ENCODE measurements around the gene TRPV5. TPM values are rescaled to one million over a fixed set of nuclear protein-coding genes. Genes with fewer than 3 reads are reported as not detected.

The TRPV5 gene
- total and polyA plus RNA-seq, 2 of the 8 experiments (the other 6 are each of a cell fraction or from before 2014, with no cell fraction given): 0.03 TPM; not detected in 1

- Histone ChIP-seq H2AK5ac (ENCODE audit: low read depth, low read length) (no peak overlapping the region), H3K18ac (ENCODE audit: extremely low read depth, low read length) (no peak overlapping the region), H3K9me3 (ENCODE audit: insufficient read depth in 2 of 2, low read depth in 1 of 2, low read length in 1 of 2) (no peaks in the 10 kb centered on the region; a peak in 1 of 4 replicates), H4K91ac (replicated peaks; ENCODE audit: insufficient read length, low read length) (no peak overlapping the region), H3K4me1 (replicated peaks in 1 of 4; ENCODE audit: control insufficient read depth in 3 of 4, insufficient read depth in 4 of 4, low read length in 3 of 4) (peaks cover 0 to 5% (median 1%) of the 10 kb centered on the region in 4 experiments; a peak in 4 of 7 replicates), H3K79me1 (ENCODE audit: low read depth, low read length) (no peaks in the 10 kb centered on the region), H4K5ac (ENCODE audit: insufficient read length, low read depth, low read length) (no peak overlapping the region), H3K27me3 (replicated peaks in 1 of 4; ENCODE audit: control insufficient read depth in 3 of 4, extremely low read depth in 1 of 4, insufficient read depth in 3 of 4, low read length in 3 of 4) (no peaks in the 10 kb centered on the region), H3K23ac (ENCODE audit: insufficient read length) (no peak overlapping the region), H3K9ac (replicated peaks in 1 of 4; ENCODE audit: extremely low read depth in 1 of 4, low read depth in 3 of 4, low read length in 3 of 4) (no peak overlapping the region), H3K56ac (replicated peaks; ENCODE audit: insufficient read length, low read depth, low read length) (no peak overlapping the region), H3K36me3 (ENCODE audit: control insufficient read depth in 2 of 4, insufficient read depth in 4 of 4, low read length in 3 of 4) (no peaks in the 10 kb centered on the region), H2BK5ac (ENCODE audit: low read depth, low read length) (no peak overlapping the region), H3K23me2 (ENCODE audit: low read depth, low read length) (peaks cover 2% of the 10 kb centered on the region; the same call in 1 of the 2 replicates), H3K4ac (replicated peaks; ENCODE audit: insufficient read length, low read depth, low read length) (no peak overlapping the region), H3K4me2 (ENCODE audit: insufficient read depth in 1 of 2, low read depth in 2 of 2, low read length in 2 of 2) (no peak overlapping the region), H2AFZ (ENCODE audit: low read length) (no peak overlapping the region), H3K14ac (ENCODE audit: insufficient read length) (no peak overlapping the region), H2BK120ac (replicated peaks; ENCODE audit: low read depth, low read length) (no peak overlapping the region), H3K79me2 (ENCODE audit: control insufficient read depth in 1 of 2, insufficient read depth in 2 of 2, low read length in 2 of 2) (no peaks in the 10 kb centered on the region), H2BK15ac (ENCODE audit: low read length) (no peak overlapping the region), H4K20me1 (replicated peaks in 1 of 2; ENCODE audit: control insufficient read depth in 1 of 2, insufficient read depth in 2 of 2, low read length in 2 of 2) (no peaks in the 10 kb centered on the region), H3K4me3 (ENCODE audit: extremely low read depth in 1 of 4, insufficient read depth in 2 of 4, low read depth in 3 of 4, low read length in 4 of 4) (no peak overlapping the region), H2BK20ac (ENCODE audit: low read length) (no peak overlapping the region), H4K8ac (ENCODE audit: extremely low read depth, insufficient read depth, low read length) (no peak overlapping the region), H3K27ac (ENCODE audit: low read depth, low read length) (no peak overlapping the region), H2BK12ac (ENCODE audit: low read depth, low read length) (no peak overlapping the region)
- DNase-seq (ENCODE audit: low read depth in 1 of 2, low spot score in 2 of 2) (no peak), FAIRE-seq (no peak)
- WGBS, 2 experiments (ENCODE audit: extremely low coverage in 1 of 2, insufficient coverage in 1 of 2, insufficient read length in 1 of 2, insufficient replicate concordance in 2 of 2, low coverage in 1 of 2, low lambda C conversion rate in 2 of 2, missing lambda C conversion rate in 1 of 2): 86 to 100% methylated on average over 1 to 2 of the region's 2 CpGs
- CTCF ChIA-PET (ENCODE audit: partially characterized antibody): interaction anchor here (0.6 to 2.8 kb wide), 10 partner anchors 12 to 251 kb away, joined by 3 to 13 read pairs (median 3); partner anchors contain the start of gene LLCFC1
- POLR2A ChIA-PET (ENCODE audit: partially characterized antibody): no interaction called here
- TF ChIP-seq CHD2 (IDR thresholded peaks at IDR 0.05; ENCODE audit: low read length): no peak
- TF ChIP-seq NANOG (IDR thresholded peaks at IDR 0.05; ENCODE audit: insufficient read depth, low read depth, low read length, poor library complexity, severe bottlenecking): no peak
- TF ChIP-seq CBX8 (IDR thresholded peaks at IDR 0.05; ENCODE audit: borderline replicate concordance, low read depth, low read length): no peak
- TF ChIP-seq TAF7 (optimal IDR thresholded peaks at IDR 0.05; ENCODE audit: borderline replicate concordance, low read depth, low read length): no peak
- TF ChIP-seq POU5F1 (IDR thresholded peaks at IDR 0.05; ENCODE audit: low read depth, low read length): no peak
- no peak for TF ChIP-seq RXRA (IDR thresholded peaks at IDR 0.05; ENCODE audit: insufficient read depth, low read depth, low read length)
- no peak for TF ChIP-seq JUN (IDR thresholded peaks at IDR 0.05; ENCODE audit: low read depth, low read length)
- TF ChIP-seq, protein P1, sequence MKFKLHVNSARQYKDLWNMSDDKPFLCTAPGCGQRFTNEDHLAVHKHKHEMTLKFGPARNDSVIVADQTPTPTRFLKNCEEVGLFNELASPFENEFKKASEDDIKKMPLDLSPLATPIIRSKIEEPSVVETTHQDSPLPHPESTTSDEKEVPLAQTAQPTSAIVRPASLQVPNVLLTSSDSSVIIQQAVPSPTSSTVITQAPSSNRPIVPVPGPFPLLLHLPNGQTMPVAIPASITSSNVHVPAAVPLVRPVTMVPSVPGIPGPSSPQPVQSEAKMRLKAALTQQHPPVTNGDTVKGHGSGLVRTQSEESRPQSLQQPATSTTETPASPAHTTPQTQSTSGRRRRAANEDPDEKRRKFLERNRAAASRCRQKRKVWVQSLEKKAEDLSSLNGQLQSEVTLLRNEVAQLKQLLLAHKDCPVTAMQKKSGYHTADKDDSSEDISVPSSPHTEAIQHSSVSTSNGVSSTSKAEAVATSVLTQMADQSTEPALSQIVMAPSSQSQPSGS (IDR thresholded peaks at IDR 0.05; ENCODE audit: low read length): no peak
- TF ChIP-seq PHF8 (conservative IDR thresholded peaks at IDR 0.05; ENCODE audit: low read depth, low read length): no peak
- TF ChIP-seq EZH2 (IDR thresholded peaks at IDR 0.05; ENCODE audit: low read depth, low read length, severe bottlenecking): no peak
- no peak for TF ChIP-seq BCL11A (IDR thresholded peaks at IDR 0.05; ENCODE audit: low read depth in 2 of 2, low read length in 2 of 2)
- no peak for TF ChIP-seq BACH1 (IDR thresholded peaks at IDR 0.05; ENCODE audit: low read length)
- TF ChIP-seq FOSL1 (IDR thresholded peaks at IDR 0.05; ENCODE audit: insufficient read depth, low read depth, low read length): no peak
These were observed 30.4 kb upstream of the TRPV5 start for GRCh38 chr7:142963993-142964392.

Measured in H1 (cell line).